ENCODE results near the gene ISL1. TPM values are rescaled to one million over a fixed set of nuclear protein-coding genes. Genes with fewer than 3 reads are reported as not detected.

Gene ISL1
- total and polyA plus RNA-seq, 2 donors (not counting 1 experiment from before 2014, with no cell fraction given), result not detected

- H3K27ac ChIP-seq (ENCODE audit: low read length in 2 of 2), result no peak overlapping the region
- peaks cover 19% of the 10 kb centered on the region for H3K27me3 Mint-ChIP-seq
- no peak overlapping the region for H3K27ac Mint-ChIP-seq
- H3K4me3 Mint-ChIP-seq, result no peak overlapping the region
- H3K9me3 ChIP-seq (ENCODE audit: control extremely low read depth in 1 of 3, control insufficient read depth in 2 of 3, insufficient read depth in 1 of 3, low read length in 2 of 3), result peaks cover 0 to 9% (median 0%) of the 10 kb centered on the region in 3 donors
- no peak for TF ChIP-seq CTCF (IDR thresholded peaks at IDR 0.05)
- DNase-seq (no peak), ATAC-seq (ENCODE audit: low read depth) (no peak)
- no peaks in the 10 kb centered on the region for H3K36me3 ChIP-seq (replicated peaks in 1 of 2; ENCODE audit: control extremely low read depth in 1 of 2, control insufficient read depth in 1 of 2, extremely low read depth in 1 of 2, insufficient read depth in 2 of 2, low read length in 1 of 2)
- H3K4me2 ChIP-seq (replicated peaks; ENCODE audit: low read depth, low read length, poor library complexity, severe bottlenecking), result no peak overlapping the region
- no peak overlapping the region for H3K9ac ChIP-seq (ENCODE audit: low read length)
- no peaks in the 10 kb centered on the region for H3K4me1 ChIP-seq (ENCODE audit: control insufficient read depth in 2 of 2, insufficient read depth in 2 of 2, low read length in 2 of 2)
- POLR2A ChIA-PET, result no interaction called here
- H4K20me1 ChIP-seq (ENCODE audit: control insufficient read depth, insufficient read depth, low read length, poor library complexity, severe bottlenecking), result no peaks in the 10 kb centered on the region
- CTCF ChIA-PET, result no interaction called here
- peaks cover 0 to 6% (median 0%) of the 10 kb centered on the region in 4 experiments for H3K27me3 ChIP-seq (replicated peaks in 1 of 4; ENCODE audit: control extremely low read depth in 1 of 4, control insufficient read depth in 3 of 4, insufficient read depth in 4 of 4, low read length in 3 of 4)
- H3K9me3 Mint-ChIP-seq (ENCODE audit: insufficient read depth), result no peaks in the 10 kb centered on the region
- H2AFZ ChIP-seq (ENCODE audit: insufficient read depth, low read depth, low read length, poor library complexity, severe bottlenecking), result no peak overlapping the region
- no peak overlapping the region for H3K4me3 ChIP-seq (ENCODE audit: control extremely low read depth in 1 of 5, extremely low read depth in 1 of 5, insufficient read depth in 1 of 5, low read depth in 2 of 5, low read length in 4 of 5)
- intact Hi-C loops (cut with micrococcal nuclease), result no loop called here
- H3K4me1 Mint-ChIP-seq, result no peaks in the 10 kb centered on the region
- no CpG with 5 or more reads among the region's 1 CpG for WGBS (ENCODE audit: insufficient coverage)
- H3K79me2 ChIP-seq (ENCODE audit: control insufficient read depth, insufficient read depth, low read length), result no peaks in the 10 kb centered on the region
Observed at GRCh38 chr5:51404255-51404654, 21.0 kb downstream of the ISL1 start.

GRCh38 chr5:51411921-51412325 is 28.7 kb downstream of the ISL1 start:
- no peaks in the 10 kb centered on the region for H3K27me3 Mint-ChIP-seq
- intact Hi-C loops (cut with micrococcal nuclease), result no loop called here
- H3K4me3 ChIP-seq (ENCODE audit: control extremely low read depth in 1 of 5, extremely low read depth in 1 of 5, insufficient read depth in 1 of 5, low read depth in 2 of 5, low read length in 4 of 5), result no peak overlapping the region
- no peaks in the 10 kb centered on the region for H3K27me3 ChIP-seq (replicated peaks in 1 of 4; ENCODE audit: control extremely low read depth in 1 of 4, control insufficient read depth in 3 of 4, insufficient read depth in 4 of 4, low read length in 3 of 4)
- no peaks in the 10 kb centered on the region for H4K20me1 ChIP-seq (ENCODE audit: control insufficient read depth, insufficient read depth, low read length, poor library complexity, severe bottlenecking)
- H3K9me3 Mint-ChIP-seq (ENCODE audit: insufficient read depth), result no peaks in the 10 kb centered on the region
- no peaks in the 10 kb centered on the region for H3K36me3 ChIP-seq (replicated peaks in 1 of 2; ENCODE audit: control extremely low read depth in 1 of 2, control insufficient read depth in 1 of 2, extremely low read depth in 1 of 2, insufficient read depth in 2 of 2, low read length in 1 of 2)
- TF ChIP-seq CTCF (IDR thresholded peaks at IDR 0.05) (no peak), EZH2 (IDR thresholded peaks at IDR 0.05; ENCODE audit: borderline replicate concordance, insufficient read depth, low read depth, low read length, poor library complexity, severe bottlenecking) (no peak)
- no peak overlapping the region for H3K27ac Mint-ChIP-seq
- no peaks in the 10 kb centered on the region for H3K4me1 Mint-ChIP-seq
- no peaks in the 10 kb centered on the region for H3K4me1 ChIP-seq (ENCODE audit: control insufficient read depth in 2 of 2, insufficient read depth in 2 of 2, low read length in 2 of 2)
- no peak overlapping the region for H3K4me2 ChIP-seq (replicated peaks; ENCODE audit: low read depth, low read length, poor library complexity, severe bottlenecking)
- no peak overlapping the region for H3K27ac ChIP-seq (ENCODE audit: low read length in 2 of 2)
- H3K79me2 ChIP-seq (ENCODE audit: control insufficient read depth, insufficient read depth, low read length), result no peaks in the 10 kb centered on the region
- H3K9me3 ChIP-seq (ENCODE audit: control extremely low read depth in 1 of 3, control insufficient read depth in 2 of 3, insufficient read depth in 1 of 3, low read length in 2 of 3), result no peaks in the 10 kb centered on the region
- 74% methylated on average over 6 of the region's 7 CpGs for WGBS (ENCODE audit: insufficient coverage)
- no peak overlapping the region for H3K4me3 Mint-ChIP-seq
- CTCF ChIA-PET, result no interaction called here
- ATAC-seq (ENCODE audit: low read depth), result no peak
- no peak overlapping the region for H2AFZ ChIP-seq (ENCODE audit: insufficient read depth, low read depth, low read length, poor library complexity, severe bottlenecking)
- POLR2A ChIA-PET, result no interaction called here
- no peak for DNase-seq
- H3K9ac ChIP-seq (ENCODE audit: low read length), result no peak overlapping the region
